ENCODE results near the gene FASTK. TPM values are rescaled to one million over a fixed set of nuclear protein-coding genes. Genes with fewer than 3 reads are reported as not detected.

FASTK gene
- total RNA-seq, 2 donors from 2014 or later = 64.0 to 71.0 TPM

GRCh38 chr7:151124899-151125399, 44.3 kb upstream of the FASTK start:
- Mint-ChIP-seq H3K4me1 (peaks cover 2% of the 10 kb centered on the region), H3K9me3 (no peaks in the 10 kb centered on the region), H3K36me3 (ENCODE audit: low read depth) (peaks cover 48% of the 10 kb centered on the region), H3K27me3 (ENCODE audit: insufficient read depth) (peaks cover 4% of the 10 kb centered on the region), H3K4me3 (peak overlapping the region; percentile 64), H3K27ac (no peak overlapping the region)
- H3K27me3 ChIP-seq (ENCODE audit: control insufficient read depth, insufficient read depth, low read length, poor library complexity, severe bottlenecking) = no peaks in the 10 kb centered on the region
- peaks cover 4% of the 10 kb centered on the region for H3K4me1 ChIP-seq (ENCODE audit: control insufficient read depth, insufficient read depth, low read length)
- no peaks in the 10 kb centered on the region for H3K9me3 ChIP-seq (ENCODE audit: control insufficient read depth, low read length)
- H3K4me3 ChIP-seq (ENCODE audit: low read length) = peak overlapping the region; percentile 73
- no peak for TF ChIP-seq CTCF (conservative IDR thresholded peaks at IDR 0.05)
- DNase-seq = no peak
- 85 to 88% methylated on average over 12 to 14 of the region's 14 CpGs for WGBS, 2 experiments (ENCODE audit: insufficient coverage in 1 of 2, insufficient read length in 1 of 2)
- no peak overlapping the region for H3K9ac ChIP-seq (ENCODE audit: extremely low read depth, low read length, poor library complexity, severe bottlenecking)
- no peak overlapping the region for H3K27ac ChIP-seq (ENCODE audit: low read depth, low read length)
- peaks cover 29% of the 10 kb centered on the region for H3K36me3 ChIP-seq (ENCODE audit: control insufficient read depth, insufficient read depth, low read length)

- no peaks in the 10 kb centered on the region for H3K9me3 ChIP-seq (ENCODE audit: control insufficient read depth, low read length)
- Mint-ChIP-seq H3K36me3 (ENCODE audit: low read depth) (peaks cover 50% of the 10 kb centered on the region), H3K9me3 (no peaks in the 10 kb centered on the region), H3K4me1 (peaks cover 2% of the 10 kb centered on the region), H3K27me3 (ENCODE audit: insufficient read depth) (peaks cover 4% of the 10 kb centered on the region), H3K4me3 (no peak overlapping the region), H3K27ac (no peak overlapping the region)
- no peak for TF ChIP-seq CTCF (conservative IDR thresholded peaks at IDR 0.05)
- H3K36me3 ChIP-seq (ENCODE audit: control insufficient read depth, insufficient read depth, low read length) = peaks cover 31% of the 10 kb centered on the region
- H3K4me3 ChIP-seq (ENCODE audit: low read length) = no peak overlapping the region
- peaks cover 4% of the 10 kb centered on the region for H3K4me1 ChIP-seq (ENCODE audit: control insufficient read depth, insufficient read depth, low read length)
- no peak overlapping the region for H3K9ac ChIP-seq (ENCODE audit: extremely low read depth, low read length, poor library complexity, severe bottlenecking)
- H3K27ac ChIP-seq (ENCODE audit: low read depth, low read length) = no peak overlapping the region
- 93 to 100% methylated on average over 1 to 7 of the region's 7 CpGs for WGBS, 2 experiments (ENCODE audit: insufficient coverage in 1 of 2, insufficient read length in 1 of 2)
- no peak for DNase-seq
- no peaks in the 10 kb centered on the region for H3K27me3 ChIP-seq (ENCODE audit: control insufficient read depth, insufficient read depth, low read length, poor library complexity, severe bottlenecking)
These were observed 43.9 kb upstream of the FASTK start for GRCh38 chr7:151124481-151124880.

- Histone ChIP-seq H3K9me3 (ENCODE audit: control insufficient read depth, low read length) (no peaks in the 10 kb centered on the region), H3K9ac (ENCODE audit: extremely low read depth, low read length, poor library complexity, severe bottlenecking) (no peak overlapping the region), H3K4me3 (ENCODE audit: low read length) (no peak overlapping the region), H3K27ac (ENCODE audit: low read depth, low read length) (no peak overlapping the region), H3K27me3 (ENCODE audit: control insufficient read depth, insufficient read depth, low read length, poor library complexity, severe bottlenecking) (no peaks in the 10 kb centered on the region), H3K4me1 (ENCODE audit: control insufficient read depth, insufficient read depth, low read length) (peaks cover 4% of the 10 kb centered on the region), H3K36me3 (ENCODE audit: control insufficient read depth, insufficient read depth, low read length) (peaks cover 32% of the 10 kb centered on the region)
- 43 to 44% methylated on average over 19 to 24 of the region's 24 CpGs for WGBS, 2 experiments (ENCODE audit: insufficient coverage in 1 of 2, insufficient read length in 1 of 2)
- Mint-ChIP-seq H3K27me3 (ENCODE audit: insufficient read depth) (peaks cover 4% of the 10 kb centered on the region), H3K4me1 (peaks cover 2% of the 10 kb centered on the region), H3K27ac (peak overlapping the region; percentile 72), H3K9me3 (no peaks in the 10 kb centered on the region), H3K4me3 (no peak overlapping the region), H3K36me3 (ENCODE audit: low read depth) (peaks cover 56% of the 10 kb centered on the region)
- peak; percentile 99 for TF ChIP-seq CTCF (conservative IDR thresholded peaks at IDR 0.05)
- peak; percentile 98 for DNase-seq
These were observed 43.3 kb upstream of the FASTK start for GRCh38 chr7:151123822-151124464.
